Activated naive CD4-positive, alpha-beta T cell treated with anti-CD3 and anti-CD28 coated beads, Interleukin-2, amount 10 ng/mL, durations not matched to agents 5 hours and 36 hours (primary cell): Measurements from ENCODE around the gene DYNC2H1. TPM values are rescaled to one million over a fixed set of nuclear protein-coding genes. Genes with fewer than 3 reads are reported as not detected.

Experiments
- total RNA-seq, 2 experiments: library from RNA; stranded (reverse); gene quantifications; one replicate each; pipeline ENCODE4 v1.2.3, GENCODE V29; 2021

DYNC2H1 gene
- under 1 TPM; 0.60 to 0.91 TPM for total RNA-seq

DNA sequence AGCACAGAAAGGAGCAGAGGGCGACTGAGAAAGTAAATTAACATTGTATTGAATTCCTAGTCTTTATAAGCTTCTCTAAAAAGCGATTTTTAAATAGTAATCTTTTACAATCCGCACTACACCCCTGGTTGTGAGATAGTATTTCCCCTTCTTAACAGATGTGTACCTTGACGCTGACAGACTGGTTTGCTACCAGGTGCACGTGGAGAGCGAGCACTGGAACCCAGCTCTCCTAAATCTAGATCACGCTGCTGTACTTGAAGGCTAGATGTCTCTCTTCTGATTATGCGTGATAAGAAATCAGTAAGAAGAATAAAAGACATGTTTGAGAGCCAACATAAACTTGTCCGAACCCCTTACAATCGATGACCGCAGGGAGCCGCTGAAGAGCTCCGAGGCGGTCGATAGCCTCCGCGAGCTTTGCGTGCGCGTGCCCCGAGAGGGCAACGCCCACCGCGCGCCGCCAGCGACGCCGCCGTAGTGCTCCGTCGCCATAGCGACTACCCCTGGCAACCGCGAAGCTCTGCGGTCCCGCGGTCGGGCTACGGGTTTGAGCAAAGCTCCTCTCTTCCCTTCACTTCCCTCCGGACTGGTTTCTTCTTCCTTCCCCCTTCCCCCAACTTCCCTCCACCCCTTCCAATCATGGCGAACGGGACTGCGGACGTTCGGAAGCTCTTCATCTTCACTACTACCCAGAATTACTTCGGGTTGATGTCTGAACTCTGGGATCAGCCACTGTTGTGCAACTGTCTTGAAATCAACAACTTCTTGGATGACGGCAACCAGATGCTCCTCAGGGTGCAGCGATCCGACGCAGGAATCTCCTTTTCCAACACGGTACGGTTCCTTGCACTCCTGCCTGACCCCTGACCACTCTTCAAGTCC, at the start of gene DYNC2H1:
Gene DYNC2H1 (plus strand): TSS at position 494 of the 885 bp plus-strand sequence. CDS start 149 bp downstream, at position 643.

DNA sequence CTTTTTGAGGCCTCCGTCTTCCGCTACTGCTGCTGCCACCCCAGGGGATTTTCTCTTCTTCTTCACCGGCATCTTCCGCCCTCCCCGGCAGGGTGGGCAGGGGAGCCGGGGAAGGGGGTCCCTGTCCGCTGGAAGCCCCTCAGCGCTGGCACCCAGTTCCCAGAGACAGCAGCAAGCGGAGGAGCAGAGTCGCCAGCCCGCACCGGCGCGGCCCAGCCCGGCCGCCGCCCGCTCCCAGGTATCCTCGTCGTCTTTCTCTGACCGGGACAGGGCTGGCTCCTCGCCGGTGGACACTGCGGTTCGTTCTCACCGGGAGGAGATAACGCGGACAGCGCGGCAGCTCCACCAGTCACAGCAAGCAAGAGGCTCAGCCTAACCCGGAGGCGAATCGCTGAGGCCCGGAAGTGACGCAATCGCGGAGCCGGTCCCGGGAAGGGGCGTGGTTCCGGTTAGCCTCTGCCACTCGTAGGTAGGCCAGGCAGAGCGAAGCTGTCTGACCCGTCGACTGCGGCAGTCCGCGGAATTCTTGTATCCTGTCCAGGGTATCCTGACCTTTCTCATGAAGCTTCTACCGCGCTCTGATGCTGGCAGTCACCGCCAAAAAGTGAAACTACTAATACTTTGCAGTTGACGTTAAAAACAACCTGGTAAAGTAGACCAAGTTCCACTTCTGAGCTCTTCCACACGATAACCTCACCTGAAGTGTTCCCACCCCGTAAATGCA, 17.3 kb upstream of the DYNC2H1 start, which contains the start of gene DCUN1D5:
Gene DCUN1D5 (minus strand): TSS at position 360 of the 724 bp plus-strand sequence. CDS start 288 bp downstream, at position 72.

Other genes starting within 250 kb of the DYNC2H1 start
- not detected for gene MMP12, start 234.4 kb upstream of the DYNC2H1 start, total RNA-seq
- not detected for gene MMP13, start 153.7 kb upstream of the DYNC2H1 start, total RNA-seq
- gene DCUN1D5, start 17.3 kb upstream of the DYNC2H1 start, total RNA-seq = 10 to 100 TPM; 21.1 to 23.5 TPM